Fibroblast of pulmonary artery (primary cell): ENCODE results near the gene MIF4GD.

Source experiments
- DNase-seq: peaks from one replicate; pipeline ENCODE4 v3.0.0-alpha.2; 2010; ENCODE audit warnings: low read depth
- H3K4me3 ChIP-seq: replicated peaks from 2 replicates; pipeline ENCODE4 v1.5.1; 2011; ENCODE audit warnings: low read depth, mild to moderate bottlenecking, control low read depth, low read length, moderate library complexity
- TF ChIP-seq, protein P1 (sequence below): IDR thresholded peaks from 2 replicates; pipeline ENCODE4 v1.5.1; 2011; ENCODE audit warnings: mild to moderate bottlenecking, control low read depth, low read length, inconsistent platforms; ENCODE audit errors: missing control alignments

Gene MIF4GD

DNA sequence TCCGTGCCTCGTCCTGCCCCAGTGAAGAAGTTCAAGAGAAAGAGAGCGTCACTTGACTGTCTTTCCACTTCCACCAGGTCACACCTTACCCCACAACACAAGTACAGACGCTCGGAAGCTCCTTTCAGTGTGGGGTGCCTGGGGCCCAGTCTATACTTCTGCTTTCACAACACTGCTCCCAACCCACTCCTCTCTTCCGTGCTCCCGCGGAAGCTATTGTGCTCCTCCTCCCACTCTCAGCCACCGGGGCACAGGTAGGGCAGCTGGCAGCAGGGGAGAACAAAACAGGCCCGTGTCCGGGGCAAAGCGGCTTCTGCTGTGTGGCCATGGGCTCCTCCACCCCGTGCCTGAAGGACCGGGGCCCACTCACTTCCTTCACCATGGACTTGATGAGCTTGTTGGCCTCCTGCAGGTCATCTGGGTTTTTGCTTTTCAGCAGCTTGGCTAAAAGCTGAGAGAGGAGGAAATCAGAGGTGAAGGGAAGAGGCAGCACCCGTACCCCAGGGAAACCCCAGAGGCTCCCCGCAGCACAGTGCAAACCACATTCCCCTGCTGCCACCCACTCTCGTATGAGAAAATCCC lies 28.5 kb downstream of the MIF4GD start:
- no peak overlapping the region for H3K4me3 ChIP-seq

DNA sequence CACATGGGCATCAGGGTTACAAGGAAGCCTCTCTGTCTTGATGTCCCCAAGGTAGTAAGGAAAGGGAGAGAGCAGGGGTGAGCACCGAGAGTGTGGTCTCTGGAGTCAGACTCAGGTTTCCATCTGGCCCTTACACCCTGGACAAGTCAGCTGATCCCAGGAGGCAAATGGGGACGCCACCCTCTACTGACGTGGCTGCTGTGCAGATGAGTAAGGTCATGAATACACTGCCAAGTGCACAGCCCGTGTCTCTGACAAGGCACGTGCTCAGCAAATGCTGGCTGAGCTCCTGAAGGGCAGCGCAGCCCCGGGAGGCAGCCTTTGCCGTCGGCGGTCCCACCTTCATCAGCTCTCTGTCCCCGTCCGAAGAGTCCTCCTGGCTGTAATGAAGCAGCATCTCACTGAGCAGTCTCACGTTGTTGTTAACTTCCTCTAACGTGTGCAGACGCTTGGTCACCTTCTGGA lies 29.0 kb downstream of the MIF4GD start:
- no peak for DNase-seq
- TF ChIP-seq, protein P1, sequence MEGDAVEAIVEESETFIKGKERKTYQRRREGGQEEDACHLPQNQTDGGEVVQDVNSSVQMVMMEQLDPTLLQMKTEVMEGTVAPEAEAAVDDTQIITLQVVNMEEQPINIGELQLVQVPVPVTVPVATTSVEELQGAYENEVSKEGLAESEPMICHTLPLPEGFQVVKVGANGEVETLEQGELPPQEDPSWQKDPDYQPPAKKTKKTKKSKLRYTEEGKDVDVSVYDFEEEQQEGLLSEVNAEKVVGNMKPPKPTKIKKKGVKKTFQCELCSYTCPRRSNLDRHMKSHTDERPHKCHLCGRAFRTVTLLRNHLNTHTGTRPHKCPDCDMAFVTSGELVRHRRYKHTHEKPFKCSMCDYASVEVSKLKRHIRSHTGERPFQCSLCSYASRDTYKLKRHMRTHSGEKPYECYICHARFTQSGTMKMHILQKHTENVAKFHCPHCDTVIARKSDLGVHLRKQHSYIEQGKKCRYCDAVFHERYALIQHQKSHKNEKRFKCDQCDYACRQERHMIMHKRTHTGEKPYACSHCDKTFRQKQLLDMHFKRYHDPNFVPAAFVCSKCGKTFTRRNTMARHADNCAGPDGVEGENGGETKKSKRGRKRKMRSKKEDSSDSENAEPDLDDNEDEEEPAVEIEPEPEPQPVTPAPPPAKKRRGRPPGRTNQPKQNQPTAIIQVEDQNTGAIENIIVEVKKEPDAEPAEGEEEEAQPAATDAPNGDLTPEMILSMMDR, result no peak
- H3K4me3 ChIP-seq, result no peak overlapping the region

More for the DNA sequence above, 28.5 kb downstream of the MIF4GD start:
- TF ChIP-seq, protein P1, result no peak
- DNase-seq, result no peak

DNA sequence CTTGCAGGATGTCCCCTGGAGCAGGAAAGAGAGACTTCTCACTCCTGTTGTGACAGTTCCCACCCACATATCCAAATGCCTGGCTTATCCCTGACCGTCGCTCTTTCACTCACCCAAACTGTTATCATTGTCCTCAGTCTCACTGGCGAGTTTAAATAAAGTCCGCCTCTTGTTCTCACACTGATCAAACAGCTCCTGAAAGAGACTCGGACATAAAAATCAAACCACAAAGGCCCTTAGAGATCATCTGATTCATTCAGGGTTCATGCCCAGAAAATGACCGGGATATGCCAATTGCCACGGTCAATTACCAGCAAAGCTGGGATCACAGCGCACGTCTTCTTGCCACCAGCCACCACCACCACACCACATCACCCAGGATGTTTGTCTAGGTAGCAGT lies 29.5 kb downstream of the MIF4GD start:
- no peak for DNase-seq
- no peak overlapping the region for H3K4me3 ChIP-seq
- TF ChIP-seq, protein P1, result no peak

DNA sequence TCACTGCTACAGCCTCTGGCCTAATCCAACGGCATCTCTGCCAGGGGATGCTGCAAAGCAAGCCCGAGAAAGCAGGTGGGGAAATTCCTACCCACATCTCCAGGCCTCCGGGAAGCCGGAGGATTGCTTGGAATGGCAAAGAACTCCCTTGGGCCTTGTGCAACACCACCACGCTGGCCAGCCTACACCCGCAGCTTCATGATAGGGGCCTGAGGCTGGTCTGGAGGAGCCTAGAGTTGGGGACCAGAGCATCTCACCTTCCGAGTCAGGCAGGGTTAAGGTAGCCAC lies 29.9 kb downstream of the MIF4GD start:
- DNase-seq, result peak; percentile 12
- H3K4me3 ChIP-seq, result no peak overlapping the region
- TF ChIP-seq, protein P1, result no peak

DNA sequence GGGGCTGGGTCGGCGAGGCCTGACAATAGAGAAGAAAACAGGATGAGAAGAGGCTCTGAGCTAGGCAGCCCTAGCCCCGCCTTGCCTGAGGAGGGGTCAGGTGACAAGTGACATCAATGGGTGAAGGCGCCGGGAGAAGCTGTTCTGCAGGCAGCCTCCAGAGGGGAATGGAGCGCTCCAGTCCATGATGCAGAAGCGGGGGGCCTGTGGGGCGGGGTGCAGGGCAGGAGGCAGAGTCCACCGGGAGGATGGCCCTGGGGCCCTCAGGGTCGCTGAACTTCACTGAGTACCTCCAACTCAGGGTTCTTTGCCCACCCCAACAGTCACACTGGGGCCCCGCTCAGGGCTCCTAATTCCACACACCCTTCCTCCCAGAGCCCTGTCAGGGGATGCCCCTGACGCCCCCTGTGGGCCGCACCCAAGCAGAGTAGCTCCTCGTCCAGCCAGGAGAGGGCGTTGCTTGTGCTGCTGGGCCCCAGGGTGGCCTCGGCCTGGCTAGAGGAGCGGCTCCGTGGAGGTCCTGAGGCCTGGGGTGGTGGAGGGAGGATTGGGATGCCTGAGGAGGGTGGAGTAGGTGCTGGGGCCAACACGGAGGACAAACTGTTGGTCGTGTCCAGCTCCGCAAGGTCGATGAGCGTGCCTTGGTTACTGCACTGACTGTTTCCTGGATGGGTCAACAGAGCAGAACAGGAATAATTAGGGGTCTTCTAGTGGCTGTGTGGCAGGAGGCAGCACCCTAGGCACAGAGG lies 30.5 kb downstream of the MIF4GD start:
- TF ChIP-seq, protein P1, result peak; percentile 73
- peak; percentile 37 for DNase-seq
- no peak overlapping the region for H3K4me3 ChIP-seq

DNA sequence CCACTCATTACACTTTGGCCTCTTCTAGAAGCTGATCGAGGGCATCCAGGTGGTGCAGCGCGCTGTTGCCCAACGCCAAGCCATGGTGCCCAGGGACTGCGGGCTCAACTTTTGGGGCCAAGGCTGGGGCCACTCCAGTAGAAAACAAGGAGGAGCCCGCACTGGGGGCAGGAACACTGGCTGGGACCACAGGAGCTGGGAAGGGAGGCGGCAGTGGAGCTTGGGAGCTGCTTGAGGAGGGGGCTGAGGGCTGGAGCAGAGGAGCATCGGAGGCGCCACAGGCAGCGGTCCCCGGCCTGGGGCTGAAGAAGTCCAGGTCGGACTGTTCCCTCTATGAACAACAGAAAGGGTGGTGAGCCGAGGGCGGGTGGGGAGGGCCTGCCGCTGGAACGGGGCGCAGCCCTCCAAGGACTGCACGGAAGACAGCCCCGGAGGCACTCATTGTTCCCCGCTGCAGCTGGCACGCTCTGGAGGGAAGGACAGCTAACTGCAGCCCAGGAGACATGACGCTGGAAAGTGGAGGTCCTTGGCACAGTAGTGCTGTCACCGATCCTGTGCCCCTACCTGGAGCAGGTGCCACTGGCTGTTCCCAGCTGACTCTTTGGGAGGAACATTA lies 31.1 kb downstream of the MIF4GD start:
- DNase-seq, result no peak
- no peak overlapping the region for H3K4me3 ChIP-seq
- TF ChIP-seq, protein P1, result no peak
